Activated CD4-positive, alpha-beta memory T cell treated with anti-CD3 and anti-CD28 coated beads for 36 hours (primary cell): ENCODE data around the gene SH3D21. TPM values are rescaled to one million over a fixed set of nuclear protein-coding genes. Genes with fewer than 3 reads are reported as not detected.

Experiments used
- CTCF ChIA-PET: fragments of 350-600 bp; sonication (Branson Sonifier 250); formaldehyde crosslinking; loops from one replicate; lab custom pipeline; 2021; ENCODE audit warnings: antibody characterized with exemption, inconsistent platforms; lab: Charles Lee
- POLR2A ChIA-PET: fragments of 350-600 bp; sonication (Branson Sonifier 250); formaldehyde crosslinking; loops from one replicate; lab custom pipeline; 2021; ENCODE audit warnings: antibody characterized with exemption; lab: Charles Lee
- DNase-seq: peaks from one replicate; pipeline ENCODE4 v3.0.0-alpha.2; 2020
- H3K27ac Mint-ChIP-seq: one replicate; pipeline ENCODE4 v1.8.0; 2021; ENCODE audit warnings: mixed read lengths
- H3K27me3 Mint-ChIP-seq: one replicate; pipeline ENCODE4 v1.8.0; 2021; ENCODE audit warnings: mixed read lengths
- H3K36me3 Mint-ChIP-seq: one replicate; pipeline ENCODE4 v1.8.0; 2021; ENCODE audit warnings: mixed read lengths
- H3K4me1 Mint-ChIP-seq: one replicate; pipeline ENCODE4 v1.8.0; 2021; ENCODE audit warnings: low read depth, mixed read lengths
- H3K4me3 Mint-ChIP-seq: one replicate; pipeline ENCODE4 v1.8.0; 2021; ENCODE audit warnings: mild to moderate bottlenecking, mixed read lengths
- H3K9me3 Mint-ChIP-seq: one replicate; pipeline ENCODE4 v1.8.0; 2021; ENCODE audit warnings: mixed read lengths
- intact Hi-C: fragments of 100-400 bp; cut with micrococcal nuclease; formaldehyde crosslinking; loops from one replicate; pipeline ENCODE4 v1.15.1; 2023
- total RNA-seq, 2 experiments: library from RNA; stranded (reverse); gene quantifications; one replicate each; pipeline ENCODE4 v1.2.3, GENCODE V29; 2021

SH3D21 gene
- total RNA-seq, 2 experiments from 2014 or later, result 16.9 to 18.1 TPM

DNA sequence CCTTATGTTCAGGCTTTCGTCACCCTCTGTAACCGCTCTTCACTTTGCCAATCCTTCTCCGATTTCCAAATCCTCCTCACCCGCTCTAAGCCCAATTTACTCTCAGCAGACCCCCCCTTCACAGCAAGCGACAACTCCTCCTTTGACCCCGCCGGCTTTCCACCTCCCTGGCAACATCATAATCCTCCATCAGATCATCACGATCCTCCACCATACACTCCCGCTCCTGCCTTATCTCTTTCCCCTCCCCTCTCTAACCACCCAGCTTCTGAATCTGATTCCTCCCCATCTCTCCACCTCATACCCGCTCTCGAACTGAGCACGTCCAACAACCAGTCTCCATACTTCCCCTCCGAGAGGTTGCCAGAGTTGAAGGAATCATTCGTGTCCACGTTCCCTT lies 24.8 kb downstream of the SH3D21 start:
- no peaks in the 10 kb centered on the region for H3K36me3 Mint-ChIP-seq
- no peak for DNase-seq
- H3K27ac Mint-ChIP-seq, result no peak overlapping the region
- CTCF ChIA-PET, result interaction anchor here (1.2 kb wide), 1 partner anchor 12 kb away, joined by 7 read pairs; no protein-coding TSS in a partner anchor
- H3K9me3 Mint-ChIP-seq, result no peaks in the 10 kb centered on the region
- H3K27me3 Mint-ChIP-seq, result no peaks in the 10 kb centered on the region
- no peaks in the 10 kb centered on the region for H3K4me1 Mint-ChIP-seq
- no peak overlapping the region for H3K4me3 Mint-ChIP-seq
- POLR2A ChIA-PET, result no interaction called here
- intact Hi-C loops, result no loop called here

DNA sequence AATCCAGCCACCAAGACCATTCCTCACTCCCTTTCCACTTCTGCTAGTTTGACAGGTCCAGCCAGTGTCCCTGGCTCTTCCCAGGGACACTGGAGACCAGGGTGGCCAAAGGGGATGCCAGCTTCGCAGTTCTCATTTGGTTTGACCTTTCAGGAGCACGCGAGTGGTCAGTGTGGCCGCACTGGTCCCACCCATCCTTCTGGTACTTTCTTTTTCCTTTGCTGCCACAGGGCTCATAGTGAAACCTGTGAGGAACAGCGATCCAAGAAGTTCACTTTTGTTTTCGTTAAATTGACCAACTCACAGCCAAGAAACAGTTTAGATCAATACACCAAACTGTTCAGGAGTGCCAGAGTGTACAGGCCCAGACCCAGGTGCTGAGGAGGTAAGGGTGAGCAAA lies 31.7 kb downstream of the SH3D21 start:
- Mint-ChIP-seq H3K4me1 (peaks cover 12% of the 10 kb centered on the region), H3K36me3 (peaks cover 12% of the 10 kb centered on the region), H3K27ac (no peak overlapping the region), H3K4me3 (no peak overlapping the region), H3K9me3 (no peaks in the 10 kb centered on the region), H3K27me3 (no peaks in the 10 kb centered on the region)
- intact Hi-C loops, result no loop called here
- CTCF ChIA-PET, result no interaction called here
- POLR2A ChIA-PET, result no interaction called here
- no peak for DNase-seq

DNA sequence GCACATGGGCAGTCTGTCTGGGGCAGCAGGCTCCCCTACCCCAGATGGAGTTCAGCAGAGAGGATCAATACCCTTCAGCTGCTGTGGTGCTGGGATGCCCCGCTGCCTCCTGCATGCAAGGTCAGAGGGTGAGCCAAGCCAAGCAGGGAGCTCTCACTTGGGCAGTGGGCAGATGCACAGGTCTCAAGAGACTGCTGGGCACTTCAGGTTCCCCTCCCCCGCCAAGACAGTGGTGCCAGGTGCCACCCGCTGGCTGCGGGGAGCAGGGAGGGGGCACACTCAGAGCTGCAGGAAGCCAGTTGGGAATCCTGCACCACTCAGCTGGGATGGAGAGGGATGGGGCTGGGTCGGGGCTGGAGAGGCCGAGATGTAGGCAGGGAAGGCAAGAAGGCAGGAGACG lies 33.0 kb downstream of the SH3D21 start:
- DNase-seq, result no peak
- POLR2A ChIA-PET, result no interaction called here
- CTCF ChIA-PET, result interaction anchor here (2.0 kb wide), 1 partner anchor 83 kb away, joined by 5 read pairs; no protein-coding TSS in a partner anchor
- Mint-ChIP-seq H3K27me3 (no peaks in the 10 kb centered on the region), H3K36me3 (peaks cover 15% of the 10 kb centered on the region), H3K4me3 (no peak overlapping the region), H3K4me1 (peaks cover 16% of the 10 kb centered on the region), H3K27ac (no peak overlapping the region), H3K9me3 (no peaks in the 10 kb centered on the region)
- intact Hi-C loops, result no loop called here

DNA sequence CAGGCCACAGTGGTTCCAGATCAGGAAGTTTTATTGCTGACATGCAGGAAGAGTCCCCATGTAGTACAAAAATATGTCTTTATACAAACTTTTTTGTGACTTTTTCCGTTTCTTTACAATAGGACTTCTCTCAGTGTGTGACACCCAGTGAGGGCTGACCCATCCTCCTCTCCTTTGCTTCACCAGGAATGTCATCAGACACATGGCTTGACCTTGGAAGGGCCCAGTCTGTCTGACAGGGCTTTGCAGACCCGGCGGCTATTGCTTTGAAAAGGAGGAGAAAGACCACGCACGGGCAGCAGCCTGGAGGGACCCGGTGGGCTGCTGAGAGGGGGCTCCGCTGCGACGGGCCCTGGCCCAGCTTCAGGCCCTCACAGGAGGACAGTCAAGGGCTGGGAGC lies 33.4 kb downstream of the SH3D21 start:
- ChIA-PET POLR2A (no interaction called here), CTCF (interaction anchor here (1.5 to 2.0 kb wide), 2 partner anchors 72 to 82 kb away, joined by 4 to 5 read pairs; no protein-coding TSS in a partner anchor)
- no peak for DNase-seq
- Mint-ChIP-seq H3K27ac (no peak overlapping the region), H3K9me3 (no peaks in the 10 kb centered on the region), H3K4me1 (peaks cover 16% of the 10 kb centered on the region), H3K36me3 (peaks cover 19% of the 10 kb centered on the region), H3K4me3 (no peak overlapping the region), H3K27me3 (no peaks in the 10 kb centered on the region)
- intact Hi-C loops, result no loop called here

DNA sequence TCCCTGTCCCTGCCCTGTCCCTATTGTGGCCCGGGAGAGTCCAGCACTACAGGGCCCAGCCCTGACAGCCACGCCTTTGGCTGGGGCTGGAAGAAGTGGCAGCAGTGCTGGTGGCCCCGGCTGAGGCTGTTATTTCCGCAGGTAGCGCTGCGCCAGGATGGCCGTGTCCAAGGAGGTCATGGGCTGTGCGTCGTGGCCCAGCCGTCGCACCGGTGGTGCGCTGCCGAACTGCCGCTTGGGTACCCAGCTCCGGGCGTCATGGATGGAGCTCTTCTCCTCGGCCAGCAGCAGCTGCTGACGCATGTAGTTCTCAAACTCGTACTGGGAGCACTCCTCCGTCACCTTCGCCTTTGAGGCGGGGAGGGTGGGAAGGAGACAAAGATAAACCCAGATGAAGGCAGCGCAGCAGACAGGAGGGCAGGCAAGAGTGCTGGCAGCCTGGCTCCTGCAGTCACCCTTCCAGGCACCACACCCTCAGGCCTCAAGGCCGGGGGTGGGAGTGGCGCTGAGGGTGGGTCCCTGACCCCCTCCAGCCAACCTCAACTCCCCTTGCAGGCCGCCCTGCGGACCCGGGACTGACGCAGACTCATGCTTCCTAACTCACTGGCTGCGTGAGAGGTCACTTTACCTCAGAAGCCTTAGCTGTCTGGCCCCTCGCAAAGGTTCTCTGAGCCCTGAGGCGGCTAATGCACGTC lies 35.6 kb downstream of the SH3D21 start:
- POLR2A ChIA-PET, result no interaction called here
- Mint-ChIP-seq H3K9me3 (no peaks in the 10 kb centered on the region), H3K27me3 (no peaks in the 10 kb centered on the region), H3K27ac (no peak overlapping the region), H3K4me3 (no peak overlapping the region), H3K4me1 (peaks cover 16% of the 10 kb centered on the region), H3K36me3 (peaks cover 20% of the 10 kb centered on the region)
- CTCF ChIA-PET, result interaction anchor here (0.7 to 3.7 kb wide), 23 partner anchors 8 to 192 kb away, joined by 3 to 56 read pairs (median 7); partner anchors contain the start of genes LSM10, STK40 and TRAPPC3
- no peak for DNase-seq
- intact Hi-C loops, result loop anchor here (1.0 to 2.0 kb wide), 2 partner anchors 27 to 79 kb away; no protein-coding TSS in a partner anchor

DNA sequence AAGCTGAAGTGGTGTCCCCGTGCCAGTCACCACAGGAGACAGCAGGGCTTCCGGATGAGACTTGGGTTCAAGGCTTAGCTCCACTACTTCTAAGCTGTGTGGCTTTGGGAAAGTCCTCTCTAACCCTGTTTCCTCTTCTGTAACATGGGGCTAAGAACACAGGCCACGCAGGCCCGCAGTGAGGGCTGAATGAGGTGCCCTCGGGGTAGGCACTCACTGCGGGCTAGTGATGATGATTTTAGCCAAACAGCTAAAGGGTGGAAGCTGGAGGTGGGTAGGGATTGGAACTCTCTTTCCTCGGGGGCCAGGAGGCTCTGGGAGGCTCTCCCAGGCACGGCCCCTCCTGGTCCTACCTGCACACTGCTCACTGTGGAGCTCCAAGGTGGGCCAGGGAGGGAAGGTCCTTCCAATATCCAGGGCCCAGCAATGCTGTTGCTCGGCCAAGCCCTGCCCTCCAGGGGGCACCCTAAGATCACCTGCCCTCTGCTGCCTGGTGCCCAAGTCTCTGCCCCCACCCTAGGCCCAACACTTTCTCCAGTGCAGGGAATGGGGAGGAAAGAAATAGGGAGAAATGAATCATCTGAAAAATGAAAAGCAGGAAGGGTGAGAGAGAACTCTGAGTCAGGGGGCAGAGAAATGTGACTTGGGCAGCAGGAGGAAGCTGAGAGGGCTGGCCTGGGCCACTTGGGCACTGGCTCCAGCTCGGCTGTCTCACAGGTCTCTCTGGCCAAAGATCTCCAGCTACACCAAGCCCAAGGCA lies 36.4 kb downstream of the SH3D21 start:
- Mint-ChIP-seq H3K27ac (no peak overlapping the region), H3K4me3 (no peak overlapping the region), H3K9me3 (no peaks in the 10 kb centered on the region), H3K27me3 (no peaks in the 10 kb centered on the region), H3K4me1 (peaks cover 16% of the 10 kb centered on the region), H3K36me3 (peaks cover 22% of the 10 kb centered on the region)
- POLR2A ChIA-PET, result no interaction called here
- CTCF ChIA-PET, result interaction anchor here (0.5 to 3.7 kb wide), 32 partner anchors 8 to 193 kb away, joined by 3 to 56 read pairs (median 4); partner anchors contain the start of genes CSF3R, LSM10, STK40 and TRAPPC3
- peak; percentile 70 for DNase-seq
- intact Hi-C loops, result loop anchor here (1.0 to 2.0 kb wide), 2 partner anchors 26 to 78 kb away; no protein-coding TSS in a partner anchor

DNA sequence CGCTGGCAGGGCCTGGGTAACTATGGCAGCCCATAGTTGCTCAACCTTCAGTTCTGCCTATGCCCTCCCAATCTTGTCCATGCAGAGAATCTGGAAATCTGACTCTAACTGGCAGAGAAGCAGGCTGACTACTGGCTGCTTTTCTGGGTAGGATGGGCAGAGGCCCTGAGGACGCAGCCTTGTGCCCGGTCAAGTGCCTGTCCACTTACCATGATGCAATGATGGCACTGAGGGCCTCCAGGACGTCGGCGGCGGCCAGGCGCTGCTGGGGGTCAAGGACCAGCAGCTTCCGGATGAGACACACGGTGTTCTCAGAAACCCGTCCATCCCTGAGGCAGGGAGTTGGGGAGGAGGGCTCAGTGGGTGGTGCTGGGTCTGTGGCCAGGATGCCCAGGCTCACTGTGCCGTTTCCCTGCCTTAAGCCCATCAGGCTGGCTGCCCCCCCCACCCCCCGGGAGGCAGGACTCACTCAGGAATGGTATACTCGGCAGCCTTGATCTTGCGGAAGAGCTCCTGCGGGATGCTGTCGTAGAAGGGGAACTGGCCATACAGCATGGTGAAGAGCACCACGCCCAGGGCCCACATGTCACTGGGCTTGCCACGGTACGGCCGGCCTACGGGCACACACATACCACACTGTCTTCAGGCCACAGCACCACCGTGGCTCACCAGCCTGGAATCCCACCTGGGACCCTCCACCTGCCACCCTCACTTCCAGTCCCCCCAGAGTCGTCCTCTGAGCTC lies 37.7 kb downstream of the SH3D21 start:
- no peaks in the 10 kb centered on the region for H3K27me3 Mint-ChIP-seq
- no peak for DNase-seq
- no peak overlapping the region for H3K27ac Mint-ChIP-seq
- H3K4me1 Mint-ChIP-seq, result peaks cover 12% of the 10 kb centered on the region
- H3K36me3 Mint-ChIP-seq, result peaks cover 33% of the 10 kb centered on the region
- intact Hi-C loops, result loop anchor here (2.0 kb wide), 1 partner anchor 25 kb away; no protein-coding TSS in a partner anchor
- ChIA-PET CTCF (interaction anchor here (0.6 to 3.7 kb wide), 12 partner anchors 16 to 205 kb away, joined by 3 to 56 read pairs (median 8); no protein-coding TSS in a partner anchor), POLR2A (interaction anchor here (0.6 kb wide), 1 partner anchor 66 kb away, joined by 3 read pairs; no protein-coding TSS in a partner anchor)
- H3K4me3 Mint-ChIP-seq, result no peak overlapping the region
- H3K9me3 Mint-ChIP-seq, result no peaks in the 10 kb centered on the region

DNA sequence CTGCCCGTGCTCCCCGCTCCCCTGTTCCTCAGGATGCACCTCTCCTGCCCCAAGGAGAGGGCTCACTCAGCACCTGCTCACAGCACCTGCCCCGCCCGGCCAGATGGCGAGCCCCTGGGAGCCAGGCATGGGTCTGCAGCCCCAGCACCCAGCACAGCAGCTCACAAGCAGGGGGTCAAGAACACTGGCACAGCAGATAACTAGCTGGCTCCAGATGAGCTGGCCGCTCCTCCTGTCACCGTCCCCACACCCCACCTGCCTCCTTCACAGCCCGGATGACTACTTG lies 38.2 kb downstream of the SH3D21 start:
- no peak overlapping the region for H3K4me3 Mint-ChIP-seq
- peaks cover 11% of the 10 kb centered on the region for H3K4me1 Mint-ChIP-seq
- intact Hi-C loops, result no loop called here
- ChIA-PET POLR2A (interaction anchor here (0.6 kb wide), 1 partner anchor 66 kb away, joined by 3 read pairs; no protein-coding TSS in a partner anchor), CTCF (interaction anchor here (0.6 to 3.7 kb wide), 3 partner anchors 58 to 206 kb away, joined by 6 to 43 read pairs (median 7); no protein-coding TSS in a partner anchor)
- H3K27ac Mint-ChIP-seq, result no peak overlapping the region
- no peaks in the 10 kb centered on the region for H3K27me3 Mint-ChIP-seq
- DNase-seq, result no peak
- H3K9me3 Mint-ChIP-seq, result no peaks in the 10 kb centered on the region
- H3K36me3 Mint-ChIP-seq, result peaks cover 35% of the 10 kb centered on the region

DNA sequence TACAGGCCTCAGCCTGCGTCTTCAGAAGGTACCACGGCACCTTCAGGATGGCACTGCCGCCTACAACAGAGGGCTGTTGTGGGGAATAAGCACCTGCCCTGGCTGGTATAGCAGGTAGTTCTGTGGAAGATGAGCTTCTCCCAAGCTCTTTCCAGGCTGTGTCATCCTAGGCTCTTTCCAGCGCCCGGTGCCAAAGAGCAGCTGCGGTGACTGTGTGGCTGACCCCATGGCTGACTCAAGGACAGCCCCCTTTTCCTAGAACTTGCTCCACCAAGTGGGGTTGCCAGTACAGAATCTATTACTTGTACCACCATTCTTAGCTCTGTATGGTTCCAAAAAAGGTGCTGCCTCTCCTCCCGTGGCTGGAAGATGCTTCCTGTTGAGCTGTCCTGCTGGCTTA lies 39.2 kb downstream of the SH3D21 start:
- intact Hi-C loops, result no loop called here
- no peak for DNase-seq
- H3K27me3 Mint-ChIP-seq, result no peaks in the 10 kb centered on the region
- no peaks in the 10 kb centered on the region for H3K9me3 Mint-ChIP-seq
- H3K4me3 Mint-ChIP-seq, result no peak overlapping the region
- peaks cover 16% of the 10 kb centered on the region for H3K4me1 Mint-ChIP-seq
- ChIA-PET CTCF (interaction anchor here (3.0 kb wide), 1 partner anchor 22 kb away, joined by 10 read pairs; no protein-coding TSS in a partner anchor), POLR2A (no interaction called here)
- no peak overlapping the region for H3K27ac Mint-ChIP-seq
- H3K36me3 Mint-ChIP-seq, result peaks cover 34% of the 10 kb centered on the region

DNA sequence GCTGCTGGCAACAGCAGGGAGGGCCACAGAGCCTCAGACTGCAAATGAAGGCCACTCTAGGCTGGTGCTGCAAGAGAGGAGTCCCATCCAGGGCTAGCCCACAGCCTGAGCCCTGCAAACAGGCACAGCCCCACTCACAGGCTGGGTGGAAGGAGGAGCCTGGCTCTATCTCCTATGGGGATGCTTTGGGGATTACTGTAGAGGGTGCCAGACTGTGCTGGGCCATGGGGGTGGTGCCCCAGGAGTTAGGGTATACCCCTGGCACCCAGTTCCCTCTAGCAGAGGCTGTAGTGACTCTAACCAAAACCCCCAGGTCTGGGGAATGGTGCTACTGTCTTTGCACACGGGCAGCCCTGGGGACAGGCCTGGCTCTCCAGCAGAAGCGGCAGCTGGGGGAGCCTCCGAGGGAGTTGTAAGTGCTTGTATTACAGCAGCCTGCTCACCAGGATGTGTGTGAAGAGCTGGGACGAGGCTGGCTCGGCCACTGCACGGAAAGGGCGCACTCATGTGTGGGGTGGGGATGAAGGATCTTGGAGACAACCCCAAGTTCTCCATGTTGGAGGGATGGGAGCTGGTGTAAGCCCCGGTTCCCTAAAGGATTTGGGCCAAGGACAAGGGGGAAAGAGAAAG lies 40.7 kb downstream of the SH3D21 start:
- H3K4me3 Mint-ChIP-seq, result no peak overlapping the region
- peaks cover 31% of the 10 kb centered on the region for H3K4me1 Mint-ChIP-seq
- no peak for DNase-seq
- H3K27me3 Mint-ChIP-seq, result no peaks in the 10 kb centered on the region
- CTCF ChIA-PET, result interaction anchor here (1.0 to 3.0 kb wide), 3 partner anchors 21 to 75 kb away, joined by 3 to 10 read pairs (median 6); no protein-coding TSS in a partner anchor
- intact Hi-C loops, result no loop called here
- peaks cover 24% of the 10 kb centered on the region for H3K36me3 Mint-ChIP-seq
- no peaks in the 10 kb centered on the region for H3K9me3 Mint-ChIP-seq
- POLR2A ChIA-PET, result no interaction called here
- H3K27ac Mint-ChIP-seq, result no peak overlapping the region

DNA sequence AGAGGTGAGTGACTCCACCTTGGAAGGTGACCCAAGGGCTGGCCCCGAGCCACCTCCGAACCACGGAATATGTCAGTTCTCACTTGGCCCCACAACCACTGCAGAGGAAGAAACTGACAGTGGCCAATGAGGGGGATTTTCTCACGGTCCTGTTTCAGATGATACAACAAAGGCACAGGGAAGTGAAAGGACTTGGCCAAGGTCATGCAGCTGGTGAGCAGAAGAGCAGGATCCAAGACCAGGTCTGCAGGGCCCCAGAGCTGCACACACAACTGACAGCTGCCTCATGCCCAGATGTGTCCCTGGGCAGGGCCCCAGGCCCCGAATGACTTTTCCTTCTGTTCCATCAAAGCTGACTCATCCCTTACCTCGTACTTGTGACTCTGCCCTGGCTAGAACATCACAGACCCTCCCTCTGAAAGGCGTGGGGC lies 43.1 kb downstream of the SH3D21 start:
- no peak overlapping the region for H3K4me3 Mint-ChIP-seq
- ChIA-PET POLR2A (interaction anchor here (1.1 kb wide), 2 partner anchors 36 to 43 kb away, joined by 3 to 5 read pairs; partner anchors contain the start of gene SH3D21), CTCF (interaction anchor here (1.9 to 5.0 kb wide), 2 partner anchors 19 to 69 kb away, joined by 4 to 39 read pairs; no protein-coding TSS in a partner anchor)
- H3K9me3 Mint-ChIP-seq, result no peaks in the 10 kb centered on the region
- intact Hi-C loops, result no loop called here
- H3K27ac Mint-ChIP-seq, result peak overlapping the region; percentile 38
- peak; percentile 46 for DNase-seq
- H3K36me3 Mint-ChIP-seq, result peaks cover 21% of the 10 kb centered on the region
- no peaks in the 10 kb centered on the region for H3K27me3 Mint-ChIP-seq
- peaks cover 32% of the 10 kb centered on the region for H3K4me1 Mint-ChIP-seq
